Progenitor cell of endocrine pancreas (in vitro differentiated cells): ENCODE data around the gene SH3PXD2B. TPM values are rescaled to one million over a fixed set of nuclear protein-coding genes. Genes with fewer than 3 reads are reported as not detected.

Experiments
- DNase-seq: peaks from one replicate; pipeline ENCODE4 v3.0.0; 2021; ENCODE audit warnings: low spot score; ENCODE audit not compliant: unreplicated experiment
- H3K27ac Mint-ChIP-seq: 2 replicates; pipeline ENCODE4 v1.8.0; 2021; ENCODE audit warnings: mild to moderate bottlenecking, moderate library complexity, mixed read lengths
- H3K27me3 Mint-ChIP-seq: 2 replicates; pipeline ENCODE4 v1.8.0; 2021; ENCODE audit warnings: mixed read lengths
- H3K36me3 Mint-ChIP-seq: 2 replicates; pipeline ENCODE4 v1.8.0; 2022; ENCODE audit warnings: mixed read lengths; ENCODE audit not compliant: insufficient read depth
- H3K4me1 Mint-ChIP-seq: 2 replicates; pipeline ENCODE4 v1.8.0; 2021; ENCODE audit warnings: low read depth, mixed read lengths
- H3K4me3 Mint-ChIP-seq: 2 replicates; pipeline ENCODE4 v1.8.0; 2021; ENCODE audit warnings: low read depth, mild to moderate bottlenecking, moderate library complexity, mixed read lengths
- H3K9me3 Mint-ChIP-seq: 2 replicates; pipeline ENCODE4 v1.8.0; 2021; ENCODE audit warnings: low read depth, mixed read lengths
- CTCF ChIP-seq: fragments of 200-600 bp; sonication (generic); IDR thresholded peaks from one replicate; pipeline ENCODE4 v1.5.0; 2021; ENCODE audit warnings: antibody characterized with exemption, mild to moderate bottlenecking; ENCODE audit not compliant: unreplicated experiment
- total RNA-seq: library from RNA; stranded (reverse); gene quantifications from 2 replicates; pipeline ENCODE4 v1.2.1, GENCODE V29; 2021

SH3PXD2B gene
- total RNA-seq, 1 donor from 2014 or later: 79.8 TPM

- Mint-ChIP-seq H3K36me3 (no peaks in the 10 kb centered on the region), H3K4me3 (no peak overlapping the region), H3K27me3 (peaks cover 31% of the 10 kb centered on the region), H3K27ac (no peak overlapping the region), H3K4me1 (peaks cover 2% of the 10 kb centered on the region), H3K9me3 (peaks cover 8% of the 10 kb centered on the region)
- TF ChIP-seq CTCF: no peak
- no peak for DNase-seq
These were observed 4.9 kb upstream of the SH3PXD2B start for GRCh38 chr5:172458976-172459782.

- no peaks in the 10 kb centered on the region for H3K9me3 Mint-ChIP-seq
- peak overlapping the region; percentile 26 for H3K27ac Mint-ChIP-seq
- peaks cover 25% of the 10 kb centered on the region for H3K27me3 Mint-ChIP-seq
- no peak for TF ChIP-seq CTCF
- no peak for DNase-seq
- peak overlapping the region; percentile 82 for H3K4me3 Mint-ChIP-seq
- H3K36me3 Mint-ChIP-seq: peaks cover 2% of the 10 kb centered on the region
- H3K4me1 Mint-ChIP-seq: peaks cover 13% of the 10 kb centered on the region
These were observed 1.9 kb upstream of the SH3PXD2B start for GRCh38 chr5:172456076-172456722.

GRCh38 chr5:172455511-172456061 is 1.3 kb upstream of the SH3PXD2B start:
- H3K4me1 Mint-ChIP-seq: peaks cover 16% of the 10 kb centered on the region
- peak overlapping the region; percentile 82 for H3K4me3 Mint-ChIP-seq
- TF ChIP-seq CTCF: no peak
- H3K27ac Mint-ChIP-seq: no peak overlapping the region
- H3K27me3 Mint-ChIP-seq: peaks cover 23% of the 10 kb centered on the region
- no peaks in the 10 kb centered on the region for H3K9me3 Mint-ChIP-seq
- DNase-seq: no peak
- H3K36me3 Mint-ChIP-seq: peaks cover 5% of the 10 kb centered on the region

GRCh38 chr5:172455087-172455381 is 709 bp upstream of the SH3PXD2B start:
- Mint-ChIP-seq H3K9me3 (no peaks in the 10 kb centered on the region), H3K4me3 (peak overlapping the region; percentile 82), H3K4me1 (peaks cover 16% of the 10 kb centered on the region), H3K36me3 (peaks cover 5% of the 10 kb centered on the region), H3K27ac (peak overlapping the region; percentile 80), H3K27me3 (peaks cover 19% of the 10 kb centered on the region)
- DNase-seq: no peak
- no peak for TF ChIP-seq CTCF

- no peak for TF ChIP-seq CTCF
- Mint-ChIP-seq H3K36me3 (peaks cover 8% of the 10 kb centered on the region), H3K27ac (peak overlapping the region; percentile 94), H3K27me3 (peaks cover 9% of the 10 kb centered on the region), H3K9me3 (no peaks in the 10 kb centered on the region), H3K4me3 (peak overlapping the region; percentile 94), H3K4me1 (peaks cover 16% of the 10 kb centered on the region)
- DNase-seq: peak; percentile 49
These were observed 353 bp downstream of the SH3PXD2B start for GRCh38 chr5:172453986-172454357.
